NOMO-1 (cell line): ENCODE data around the gene TMC3.
"Not testable (repeated sequence)": the region's sequence is repeated elsewhere in the genome, so short reads cannot be mapped to it uniquely, and the experiment has no call there.

Experiments used
- DNase-seq, 2 experiments: peaks; one replicate each; lab custom pipeline; 2025; ENCODE audit not compliant: unreplicated experiment in 2 of 2; lab: John Stamatoyannopoulos, UW

TMC3 gene

DNA sequence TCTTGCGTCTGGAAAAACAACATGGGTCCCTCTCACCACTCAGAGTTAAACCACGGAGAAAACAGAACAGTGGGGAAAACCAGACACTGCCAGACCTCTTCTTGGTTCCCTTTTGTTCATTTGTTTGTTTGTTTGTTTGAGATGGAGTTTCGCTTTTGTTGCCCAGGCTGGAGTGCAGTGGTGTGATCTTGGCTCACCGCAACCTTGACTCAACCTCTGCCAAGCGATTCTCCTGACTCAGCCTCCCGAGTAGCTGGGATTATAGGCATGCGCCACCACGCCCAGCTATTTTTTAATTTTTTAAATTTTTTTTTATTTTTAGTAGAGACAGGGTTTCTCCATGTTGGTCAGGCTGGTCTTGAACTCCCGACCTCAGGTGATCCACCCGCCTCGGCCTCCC lies 25.3 kb downstream of the TMC3 start:
- not testable (repeated sequence) for DNase-seq

DNA sequence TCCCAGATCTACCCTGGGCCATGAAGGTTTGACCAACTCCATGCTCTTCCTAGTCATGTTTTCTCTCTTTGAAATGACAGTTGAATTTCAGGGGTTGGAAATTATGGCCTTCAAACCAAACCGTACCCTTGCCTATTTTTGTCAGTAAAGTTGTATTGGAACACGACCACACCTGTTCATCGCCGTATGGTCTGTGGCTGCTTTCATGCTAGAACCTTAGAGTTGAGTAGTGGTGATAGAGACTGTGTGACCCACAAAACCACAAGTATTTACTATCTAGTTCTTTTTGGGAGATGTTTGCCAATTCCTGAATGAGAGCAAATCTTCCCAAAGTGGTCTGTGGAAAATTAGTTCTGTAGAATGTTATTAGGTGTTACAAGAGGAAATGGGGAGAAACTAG lies 26.1 kb downstream of the TMC3 start:
- DNase-seq, result no peak

DNA sequence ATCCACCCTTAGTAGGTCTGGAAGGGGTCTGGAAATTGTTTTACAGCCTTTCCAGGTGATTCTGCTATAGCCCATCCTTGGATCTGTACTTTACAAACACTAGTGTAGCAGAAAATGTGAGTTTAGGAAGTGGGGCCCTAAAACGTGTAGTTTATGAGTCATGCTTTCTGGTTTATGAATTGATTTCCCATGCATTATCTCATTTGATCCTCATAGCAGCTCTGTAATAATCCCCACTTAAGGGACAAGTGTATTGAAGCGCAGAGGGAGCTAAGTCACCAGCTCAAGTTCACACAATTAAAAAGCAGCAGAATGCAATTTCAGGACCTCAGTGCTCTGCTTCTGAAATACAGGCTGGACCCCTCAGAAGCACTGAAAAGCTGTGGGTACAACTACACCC lies 27.4 kb downstream of the TMC3 start:
- DNase-seq, result no peak

GRCh38 chr15:81343371-81343770 lies 30.6 kb downstream of the TMC3 start:
- no peak for DNase-seq

- DNase-seq, result no peak
Measured at GRCh38 chr15:81341351-81341750, 32.7 kb downstream of the TMC3 start.

GRCh38 chr15:81339851-81340250 lies 34.2 kb downstream of the TMC3 start:
- DNase-seq, result no peak

GRCh38 chr15:81339321-81339720 lies 34.7 kb downstream of the TMC3 start:
- no peak for DNase-seq

DNA sequence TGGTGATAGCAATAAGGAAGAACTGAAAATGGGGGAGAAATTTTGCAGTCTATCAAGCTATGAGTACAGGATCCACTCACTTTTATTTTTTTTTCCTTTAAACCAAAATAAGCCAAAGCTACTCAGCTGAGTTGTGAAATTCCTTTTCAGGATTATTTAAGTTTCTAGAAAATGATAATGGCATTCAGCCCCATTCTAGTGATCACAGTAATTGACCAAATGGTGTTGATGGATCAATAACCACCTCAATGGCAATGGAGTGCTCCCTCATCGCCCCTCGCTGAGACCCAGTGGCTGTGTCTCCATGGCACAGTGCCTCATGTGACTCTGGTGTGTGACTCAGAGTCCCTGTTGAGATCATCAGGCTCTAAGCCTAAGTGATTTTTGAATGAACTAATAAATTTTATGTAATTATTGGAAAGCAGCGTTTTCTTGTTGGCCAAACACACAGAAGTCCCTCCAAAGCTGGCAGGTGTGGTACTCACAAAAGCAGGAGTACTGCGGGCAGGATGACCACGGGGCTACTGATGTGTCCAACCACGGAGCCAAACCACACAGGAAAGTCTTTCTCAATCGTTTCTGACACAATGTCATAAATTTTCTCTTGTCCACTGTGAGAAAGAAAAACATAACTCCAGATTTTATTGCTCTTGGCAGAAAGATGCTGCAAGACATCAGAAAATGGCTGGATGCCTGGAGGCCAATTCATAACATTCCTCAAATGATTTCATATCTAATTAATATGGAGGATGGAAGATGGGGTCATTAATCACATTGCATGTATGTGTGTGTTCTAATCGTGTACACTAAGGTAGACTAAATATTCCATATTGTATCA lies 35.6 kb downstream of the TMC3 start:
- DNase-seq, result peak; percentile 26 to 63

GRCh38 chr15:81337713-81338157 lies 36.3 kb downstream of the TMC3 start:
- no peak for DNase-seq

DNA sequence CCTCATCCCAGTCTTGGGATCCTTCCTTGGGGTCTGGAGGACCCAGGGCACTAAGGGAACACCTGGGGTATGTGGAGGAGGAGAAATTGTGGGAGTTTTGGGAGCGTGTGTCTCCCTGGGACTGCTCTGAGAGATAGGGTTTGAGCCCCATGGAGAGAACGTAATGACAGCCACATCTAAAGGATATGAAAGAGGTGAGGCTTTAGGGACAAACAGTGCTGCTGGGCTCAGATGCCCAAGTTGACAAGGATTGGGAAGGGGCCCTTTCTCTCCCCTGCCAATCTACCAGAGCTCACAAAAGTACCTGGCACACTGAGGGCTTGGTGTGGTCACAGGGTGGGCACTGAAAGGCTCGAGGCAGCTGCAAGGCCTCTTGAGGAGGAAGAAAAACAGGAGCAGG lies 36.8 kb downstream of the TMC3 start:
- no peak for DNase-seq

- no peak for DNase-seq
Measured at GRCh38 chr15:81336568-81336967, 37.4 kb downstream of the TMC3 start.

- DNase-seq, result no peak
Measured at GRCh38 chr15:81335631-81336030, 38.4 kb downstream of the TMC3 start.

DNA sequence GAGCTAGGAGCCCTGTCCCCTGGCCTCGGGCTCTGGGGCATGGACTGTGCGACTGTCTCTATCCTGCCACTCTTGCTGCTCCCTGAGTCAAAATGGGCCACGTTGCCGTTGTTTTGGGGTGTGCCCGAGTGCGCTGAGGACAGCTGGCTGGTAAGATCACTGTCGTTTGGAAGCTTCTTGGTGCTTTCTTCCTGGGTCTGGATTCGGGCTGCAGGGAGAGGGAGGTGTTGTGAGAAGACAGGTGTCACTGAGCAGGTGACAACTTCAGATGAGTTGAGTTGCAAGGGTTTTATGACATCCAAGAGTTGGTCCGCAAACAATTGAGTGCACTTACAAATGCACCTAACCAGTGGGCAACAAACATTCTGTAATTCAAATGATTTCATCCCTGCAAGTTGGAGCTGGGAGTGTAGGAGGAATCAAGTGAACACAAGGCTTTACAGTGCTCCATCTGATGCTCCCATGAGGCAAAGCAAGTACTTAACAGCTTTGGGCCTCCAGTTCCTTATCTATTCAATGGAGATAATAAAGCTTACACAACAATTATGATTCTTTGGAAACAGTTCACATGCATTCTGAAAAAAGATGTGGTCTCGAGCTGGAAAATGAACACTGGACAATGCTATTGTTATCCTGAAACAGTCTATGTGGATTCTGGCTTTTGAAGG lies 39.1 kb downstream of the TMC3 start:
- DNase-seq, result no peak

GRCh38 chr15:81333363-81333762 lies 40.6 kb downstream of the TMC3 start:
- DNase-seq, result no peak

GRCh38 chr15:81332326-81332725 lies 41.7 kb downstream of the TMC3 start:
- DNase-seq, result no peak

DNA sequence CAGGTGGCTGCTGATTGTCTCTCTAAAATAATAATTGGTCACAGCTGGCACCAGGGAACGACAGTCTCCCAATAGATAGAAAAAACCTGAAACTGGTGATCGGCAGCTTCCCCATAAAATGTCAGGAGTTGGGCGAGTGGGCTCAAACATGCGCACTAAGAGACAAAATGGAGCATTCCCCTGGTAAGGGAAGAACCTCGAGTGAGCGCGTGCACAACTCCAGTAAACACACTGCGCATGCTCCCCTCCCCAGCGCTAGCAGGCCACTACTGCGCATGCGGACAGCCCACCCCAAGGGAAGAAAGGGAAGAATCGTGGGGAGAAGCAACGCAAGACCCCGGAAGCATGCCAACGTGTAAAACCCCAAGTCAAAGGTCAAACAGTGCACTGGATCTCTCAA lies 42.4 kb downstream of the TMC3 start:
- DNase-seq, result no peak

DNA sequence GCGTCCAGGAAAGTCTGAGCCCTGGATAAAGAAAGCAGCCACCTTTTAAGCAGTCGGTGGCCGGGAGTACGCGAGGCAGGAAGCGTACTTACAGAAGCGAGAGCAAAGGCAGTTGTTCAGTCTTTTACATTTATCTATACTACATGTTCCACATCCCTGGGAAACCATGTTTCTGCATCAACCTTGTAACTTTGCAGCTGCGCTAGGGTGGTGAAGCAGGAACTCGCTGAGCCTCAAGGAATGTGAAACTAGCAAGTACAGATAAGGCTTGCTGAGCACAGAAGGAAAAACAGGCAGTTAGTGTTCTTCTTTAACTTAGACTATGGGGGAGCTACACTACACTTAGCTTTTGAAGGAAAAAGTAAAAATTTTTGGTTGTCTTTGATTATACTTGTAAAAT lies 42.9 kb downstream of the TMC3 start:
- not testable (repeated sequence) for DNase-seq

DNA sequence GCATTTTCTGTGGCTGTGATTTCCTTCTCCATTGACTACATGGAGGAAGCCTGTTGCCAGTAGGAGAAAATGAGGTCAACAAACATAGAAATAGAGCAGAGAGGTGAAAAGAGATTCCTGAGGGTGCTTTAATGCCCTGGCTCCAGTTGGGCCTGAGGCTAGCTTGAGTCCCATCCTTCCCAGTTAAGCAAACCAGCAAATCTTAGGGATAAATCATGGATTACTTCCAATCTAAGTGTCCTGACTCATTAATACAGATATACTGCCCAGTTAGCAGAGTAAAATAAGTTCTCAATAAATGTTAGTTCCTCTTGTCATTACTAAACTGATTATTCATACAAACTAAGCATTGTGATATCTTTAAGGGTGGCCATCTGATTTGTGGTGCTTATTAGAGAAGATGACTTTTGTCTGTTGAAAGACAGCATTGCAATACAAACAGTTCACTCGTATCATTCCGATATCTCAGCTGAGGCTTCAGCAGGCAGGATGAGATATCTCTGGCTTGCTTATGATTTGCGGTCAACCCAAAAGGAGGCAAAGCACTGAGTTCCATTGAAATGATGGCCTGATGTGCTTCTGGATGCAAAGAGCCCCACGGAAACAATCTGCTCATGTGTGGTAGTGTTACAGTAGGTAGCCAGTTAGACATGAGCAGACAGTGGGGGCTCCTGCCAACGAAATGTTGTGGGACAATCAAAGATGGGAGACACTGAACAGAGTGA lies 43.5 kb downstream of the TMC3 start:
- no peak for DNase-seq

GRCh38 chr15:81329446-81329845 lies 44.6 kb downstream of the TMC3 start:
- no peak for DNase-seq

GRCh38 chr15:81327516-81327915 lies 46.5 kb downstream of the TMC3 start:
- no peak for DNase-seq

GRCh38 chr15:81326466-81327212 lies 47.4 kb downstream of the TMC3 start:
- DNase-seq, result no peak
